MCF 10A (cell line): Measurements from ENCODE around the gene TSC22D1. TPM values are rescaled to one million over a fixed set of nuclear protein-coding genes. Genes with fewer than 3 reads are reported as not detected.

Experiments
- BruUV-seq: library from RNA; stranded (reverse); fragments of 400-500 nt; replicated peaks from 2 replicates; lab custom pipeline; 2021; lab: Mats Ljungman, UMichigan
- CTCF ChIA-PET: fragments of 300-600 bp; sonication (Branson Sonifier 250); formaldehyde crosslinking; extraction: SDS; loops from one replicate; lab custom pipeline; 2021; ENCODE audit warnings: antibody characterized with exemption, inconsistent platforms; lab: Yijun Ruan, JAX
- POLR2A ChIA-PET: fragments of 300-600, 350-650 bp; sonication (Branson Sonifier 250); formaldehyde crosslinking; extraction: SDS; loops from one replicate; lab custom pipeline; 2020; ENCODE audit warnings: antibody characterized with exemption, inconsistent platforms; lab: Yijun Ruan, JAX
- DNase-seq: peaks from one replicate; pipeline ENCODE4 v3.0.0-alpha.2; 2018; ENCODE audit not compliant: unreplicated experiment
- H3K27ac Mint-ChIP-seq: one replicate; pipeline ENCODE4 v1.8.0; 2022; ENCODE audit warnings: mild to moderate bottlenecking, low read depth, mixed read lengths; ENCODE audit not compliant: unreplicated experiment
- H3K27me3 Mint-ChIP-seq: one replicate; pipeline ENCODE4 v1.8.0; 2022; ENCODE audit warnings: mixed read lengths; ENCODE audit not compliant: insufficient read depth, unreplicated experiment
- H3K36me3 Mint-ChIP-seq: one replicate; pipeline ENCODE4 v1.8.0; 2022; ENCODE audit warnings: mild to moderate bottlenecking, moderate library complexity, mixed read lengths; ENCODE audit not compliant: insufficient read depth, unreplicated experiment
- H3K4me1 Mint-ChIP-seq: one replicate; pipeline ENCODE4 v1.8.0; 2022; ENCODE audit warnings: mixed read lengths; ENCODE audit not compliant: insufficient read depth, unreplicated experiment
- H3K4me3 Mint-ChIP-seq: one replicate; pipeline ENCODE4 v1.8.0; 2022; ENCODE audit warnings: mild to moderate bottlenecking, moderate library complexity, mixed read lengths; ENCODE audit not compliant: unreplicated experiment
- H3K9me3 Mint-ChIP-seq: one replicate; pipeline ENCODE4 v1.8.0; 2022; ENCODE audit warnings: mixed read lengths; ENCODE audit not compliant: unreplicated experiment
- intact Hi-C: fragments of 100-400 bp; cut with micrococcal nuclease; formaldehyde crosslinking; loops from 2 replicates; pipeline ENCODE4 v1.14.1; 2022
- total RNA-seq: library from RNA; stranded (reverse); gene quantifications from 2 replicates; pipeline ENCODE4 v1.2.3, GENCODE V29; 2022
- TF ChIP-seq, protein P1 (sequence below): fragments of 200-600 bp; IDR thresholded peaks from one replicate; pipeline ENCODE4 v1.8.0; 2022; ENCODE audit warnings: antibody characterized with exemption, mild to moderate bottlenecking; ENCODE audit not compliant: unreplicated experiment

TSC22D1 gene
- total RNA-seq, 1 experiment from 2014 or later = 153 TPM

DNA sequence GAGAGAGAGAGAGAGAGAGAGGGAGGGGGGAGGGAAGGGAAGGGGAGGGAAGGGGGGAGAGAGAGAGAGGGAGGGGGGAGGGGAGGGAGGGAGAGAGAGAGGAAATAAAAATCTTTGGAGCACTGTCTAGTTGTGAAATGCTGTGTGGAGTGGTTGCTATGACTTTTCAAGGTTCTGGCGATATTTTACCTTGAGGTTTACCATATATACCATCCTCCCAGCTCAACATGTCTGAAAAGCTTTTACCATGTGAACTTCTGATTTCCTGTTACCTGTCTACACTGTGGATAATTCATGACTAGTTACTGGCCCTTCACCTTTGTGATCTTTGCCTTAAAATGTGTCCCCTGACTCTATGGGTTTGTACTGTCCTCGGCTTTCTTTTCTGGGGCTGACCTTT lies 164.3 kb downstream of the TSC22D1 start:
- intact Hi-C loops = no loop called here
- DNase-seq = no peak
- TF ChIP-seq, protein P1, sequence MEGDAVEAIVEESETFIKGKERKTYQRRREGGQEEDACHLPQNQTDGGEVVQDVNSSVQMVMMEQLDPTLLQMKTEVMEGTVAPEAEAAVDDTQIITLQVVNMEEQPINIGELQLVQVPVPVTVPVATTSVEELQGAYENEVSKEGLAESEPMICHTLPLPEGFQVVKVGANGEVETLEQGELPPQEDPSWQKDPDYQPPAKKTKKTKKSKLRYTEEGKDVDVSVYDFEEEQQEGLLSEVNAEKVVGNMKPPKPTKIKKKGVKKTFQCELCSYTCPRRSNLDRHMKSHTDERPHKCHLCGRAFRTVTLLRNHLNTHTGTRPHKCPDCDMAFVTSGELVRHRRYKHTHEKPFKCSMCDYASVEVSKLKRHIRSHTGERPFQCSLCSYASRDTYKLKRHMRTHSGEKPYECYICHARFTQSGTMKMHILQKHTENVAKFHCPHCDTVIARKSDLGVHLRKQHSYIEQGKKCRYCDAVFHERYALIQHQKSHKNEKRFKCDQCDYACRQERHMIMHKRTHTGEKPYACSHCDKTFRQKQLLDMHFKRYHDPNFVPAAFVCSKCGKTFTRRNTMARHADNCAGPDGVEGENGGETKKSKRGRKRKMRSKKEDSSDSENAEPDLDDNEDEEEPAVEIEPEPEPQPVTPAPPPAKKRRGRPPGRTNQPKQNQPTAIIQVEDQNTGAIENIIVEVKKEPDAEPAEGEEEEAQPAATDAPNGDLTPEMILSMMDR = no peak
- Mint-ChIP-seq H3K27ac (no peak overlapping the region), H3K36me3 (no peaks in the 10 kb centered on the region), H3K27me3 (no peaks in the 10 kb centered on the region), H3K4me1 (no peaks in the 10 kb centered on the region), H3K9me3 (no peaks in the 10 kb centered on the region), H3K4me3 (no peak overlapping the region)
- POLR2A ChIA-PET = no interaction called here
- no TSS peak for BruUV-seq
- CTCF ChIA-PET = no interaction called here

DNA sequence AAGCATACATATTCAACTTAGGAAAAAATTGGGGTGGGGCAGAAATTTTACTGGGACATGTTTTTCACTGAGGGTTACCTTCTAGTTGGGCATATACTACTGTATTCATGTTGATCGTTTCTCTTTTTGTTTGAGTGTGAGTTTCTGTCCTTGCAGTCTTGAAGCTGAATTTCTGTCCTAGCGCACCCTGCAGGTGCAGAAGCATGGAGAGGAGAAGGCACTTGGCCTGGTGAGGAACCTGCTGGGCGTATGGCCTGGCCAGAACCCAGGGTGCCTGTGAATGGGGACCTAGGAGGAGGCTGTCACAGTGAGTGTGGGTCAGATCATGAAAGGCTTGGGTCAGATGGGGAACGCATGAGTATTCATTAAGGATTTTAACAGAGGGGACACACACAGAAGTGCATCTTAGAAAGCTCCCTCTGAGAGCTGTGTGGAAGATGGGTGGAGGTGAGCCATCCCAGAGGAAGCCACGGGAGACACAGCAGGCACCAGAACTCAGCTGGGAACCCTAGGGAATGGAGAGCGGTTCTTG lies 165.7 kb downstream of the TSC22D1 start:
- DNase-seq = no peak
- intact Hi-C loops = no loop called here
- no TSS peak for BruUV-seq
- POLR2A ChIA-PET = no interaction called here
- H3K4me1 Mint-ChIP-seq = no peaks in the 10 kb centered on the region
- H3K27ac Mint-ChIP-seq = no peak overlapping the region
- CTCF ChIA-PET = no interaction called here
- TF ChIP-seq, protein P1 = no peak
- no peaks in the 10 kb centered on the region for H3K27me3 Mint-ChIP-seq
- H3K4me3 Mint-ChIP-seq = no peak overlapping the region
- H3K36me3 Mint-ChIP-seq = no peaks in the 10 kb centered on the region
- H3K9me3 Mint-ChIP-seq = no peaks in the 10 kb centered on the region

GRCh38 chr13:44409595-44409994 lies 166.5 kb downstream of the TSC22D1 start:
- CTCF ChIA-PET = interaction anchor here (0.9 kb wide), 1 partner anchor 501 kb away, joined by 3 read pairs; no protein-coding TSS in a partner anchor
- no TSS peak for BruUV-seq
- Mint-ChIP-seq H3K4me1 (no peaks in the 10 kb centered on the region), H3K9me3 (no peaks in the 10 kb centered on the region), H3K27ac (no peak overlapping the region), H3K36me3 (no peaks in the 10 kb centered on the region), H3K4me3 (no peak overlapping the region), H3K27me3 (no peaks in the 10 kb centered on the region)
- no peak for DNase-seq
- TF ChIP-seq, protein P1 = no peak
- POLR2A ChIA-PET = no interaction called here
- intact Hi-C loops = no loop called here

GRCh38 chr13:44407891-44408290 lies 168.2 kb downstream of the TSC22D1 start:
- H3K27ac Mint-ChIP-seq = no peak overlapping the region
- TF ChIP-seq, protein P1 = no peak
- DNase-seq = no peak
- BruUV-seq = no TSS peak
- no peaks in the 10 kb centered on the region for H3K9me3 Mint-ChIP-seq
- CTCF ChIA-PET = interaction anchor here (1.1 kb wide), 1 partner anchor 10 kb away, joined by 4 read pairs; no protein-coding TSS in a partner anchor
- H3K27me3 Mint-ChIP-seq = no peaks in the 10 kb centered on the region
- POLR2A ChIA-PET = interaction anchor here (2.1 kb wide), 1 partner anchor 27 kb away, joined by 6 read pairs; no protein-coding TSS in a partner anchor
- no peaks in the 10 kb centered on the region for H3K4me1 Mint-ChIP-seq
- intact Hi-C loops = no loop called here
- no peak overlapping the region for H3K4me3 Mint-ChIP-seq
- no peaks in the 10 kb centered on the region for H3K36me3 Mint-ChIP-seq
